NT2/D1 (cell line): ENCODE data around the gene FAM13A.

ENCODE experiments used
- SUZ12 ChIP-seq: IDR thresholded peaks from 2 replicates; pipeline ENCODE4 v1.6.1; 2011; ENCODE audit not compliant: insufficient read length, insufficient read depth; ENCODE audit errors: extremely low read depth
- YY1 ChIP-seq: IDR thresholded peaks from 2 replicates; pipeline ENCODE4 v1.6.1; 2011; ENCODE audit not compliant: insufficient read length, insufficient read depth
- ZNF274 ChIP-seq: IDR thresholded peaks from 2 replicates; pipeline ENCODE4 v1.6.1; 2011; ENCODE audit warnings: mild to moderate bottlenecking, low read depth, low read length

- no peak for TF ChIP-seq ZNF274
- no peak for TF ChIP-seq SUZ12
- TF ChIP-seq YY1: no peak
These were observed 363.2 kb downstream of the FAM13A start for GRCh38 chr4:88693792-88694191.
